ENCODE results near the gene BLTP3A.

The BLTP3A gene

GRCh38 chr6:34836451-34836850, 44.6 kb downstream of the BLTP3A start:
- Mint-ChIP-seq H3K36me3 (ENCODE audit: low read depth) (peaks cover 24% of the 10 kb centered on the region), H3K9me3 (no peaks in the 10 kb centered on the region), H3K27me3 (no peaks in the 10 kb centered on the region), H3K4me1 (no peaks in the 10 kb centered on the region), H3K27ac (no peak overlapping the region), H3K4me3 (no peak overlapping the region)
- DNase-seq, result no peak
- ATAC-seq, result no peak

DNA sequence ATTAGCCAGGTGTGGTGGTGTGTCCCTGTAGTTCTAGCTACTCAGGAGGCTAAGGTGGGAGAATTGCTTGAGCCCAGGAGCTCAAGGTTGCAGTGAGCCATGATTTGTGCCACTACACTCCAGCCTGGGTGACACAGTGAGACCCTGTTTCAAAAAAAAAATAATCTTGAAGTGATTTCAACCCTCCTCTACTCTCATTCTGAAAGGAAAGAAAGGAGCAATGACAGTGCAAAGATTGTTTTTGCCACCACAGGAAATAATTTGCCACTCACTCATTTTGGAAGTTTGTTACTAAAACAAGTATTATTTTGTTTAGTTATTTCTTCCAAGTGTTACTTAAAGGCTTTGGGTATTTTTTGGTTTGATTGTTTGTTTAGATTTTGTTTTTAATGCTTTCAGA, 45.6 kb downstream of the BLTP3A start:
- no peaks in the 10 kb centered on the region for H3K9me3 Mint-ChIP-seq
- no peak overlapping the region for H3K4me3 Mint-ChIP-seq
- no peak for DNase-seq
- no peaks in the 10 kb centered on the region for H3K4me1 Mint-ChIP-seq
- no peaks in the 10 kb centered on the region for H3K27me3 Mint-ChIP-seq
- no peak overlapping the region for H3K27ac Mint-ChIP-seq
- no peak for ATAC-seq
- peaks cover 24% of the 10 kb centered on the region for H3K36me3 Mint-ChIP-seq (ENCODE audit: low read depth)

GRCh38 chr6:34839666-34840352, 47.9 kb downstream of the BLTP3A start:
- Mint-ChIP-seq H3K36me3 (ENCODE audit: low read depth) (peaks cover 27% of the 10 kb centered on the region), H3K9me3 (no peaks in the 10 kb centered on the region), H3K4me3 (no peak overlapping the region), H3K4me1 (no peaks in the 10 kb centered on the region), H3K27ac (peak overlapping the region; percentile 35), H3K27me3 (no peaks in the 10 kb centered on the region)
- ATAC-seq (no peak), DNase-seq (no peak)
